CD4-positive, alpha-beta T cell (primary cell): ENCODE measurements around the gene MOGAT1. TPM values are rescaled to one million over a fixed set of nuclear protein-coding genes. Genes with fewer than 3 reads are reported as not detected.

Experiments used
- ATAC-seq: fragments of 200-7000 bp; cut with Tn5 transposase; one replicate; pipeline ENCODE4 v1.10.0; 2022; ENCODE audit warnings: mild to moderate bottlenecking; ENCODE audit not compliant: poor library complexity
- CTCF ChIA-PET: fragments of 350-600 bp; sonication (Branson Sonifier 250); formaldehyde crosslinking; loops from one replicate; lab custom pipeline; 2021; ENCODE audit warnings: antibody characterized with exemption, inconsistent platforms; lab: Charles Lee
- POLR2A ChIA-PET: fragments of 350-600 bp; sonication (Branson Sonifier 250); formaldehyde crosslinking; loops from one replicate; lab custom pipeline; 2021; ENCODE audit warnings: antibody characterized with exemption, inconsistent platforms; lab: Charles Lee
- DNase-seq, 14 experiments: peaks; one replicate each; pipeline ENCODE4 v3.0.0-alpha.2; 2013 to 2020; ENCODE audit warnings: mixed read lengths in 2 of 14
- H3K27ac ChIP-seq, 2 donors: one replicate each; pipeline versions ENCODE4 v1.5.1 to v1.7.0; 2013; ENCODE audit warnings: low read length in 2 of 2, low read depth in 1 of 2, mild to moderate bottlenecking in 1 of 2
- H3K27me3 ChIP-seq, 2 experiments: 1 replicate in 1 of 2; 2 replicates in 1 of 2; pipeline versions ENCODE4 v1.6.1 to v1.7.0; 2013; ENCODE audit warnings: low read length in 2 of 2, control low read depth in 1 of 2, mild to moderate bottlenecking in 1 of 2, moderate library complexity in 1 of 2; ENCODE audit not compliant: insufficient read depth in 2 of 2, control insufficient read depth in 1 of 2
- H3K36me3 ChIP-seq: one replicate; pipeline ENCODE4 v1.6.1; 2013; ENCODE audit warnings: low read length, control low read depth; ENCODE audit not compliant: insufficient read depth
- H3K4me1 ChIP-seq: one replicate; pipeline ENCODE4 v1.6.1; 2013; ENCODE audit warnings: low read length, control low read depth; ENCODE audit not compliant: insufficient read depth
- H3K4me3 ChIP-seq: one replicate; pipeline ENCODE4 v1.5.1; 2013; ENCODE audit warnings: mild to moderate bottlenecking, low read length, moderate library complexity
- H3K9me3 ChIP-seq, 2 experiments: 1 replicate in 1 of 2; 2 replicates in 1 of 2; pipeline versions ENCODE4 v1.6.1 to v1.7.0; 2013; ENCODE audit warnings: low read length in 2 of 2, mild to moderate bottlenecking in 2 of 2, control low read depth in 1 of 2, moderate library complexity in 1 of 2; ENCODE audit not compliant: control insufficient read depth in 1 of 2, insufficient read depth in 1 of 2
- H3K27ac Mint-ChIP-seq: one replicate; pipeline ENCODE4 v1.8.0; 2020; ENCODE audit warnings: mixed read lengths
- H3K27me3 Mint-ChIP-seq: one replicate; pipeline ENCODE4 v1.8.0; 2021; ENCODE audit warnings: mixed read lengths
- H3K36me3 Mint-ChIP-seq: one replicate; pipeline ENCODE4 v1.8.0; 2021; ENCODE audit warnings: low read depth, mixed read lengths
- H3K4me1 Mint-ChIP-seq: one replicate; pipeline ENCODE4 v1.8.0; 2021; ENCODE audit warnings: low read depth, mixed read lengths
- H3K4me3 Mint-ChIP-seq: one replicate; pipeline ENCODE4 v1.8.0; 2020; ENCODE audit warnings: mild to moderate bottlenecking, mixed read lengths
- H3K9me3 Mint-ChIP-seq: one replicate; pipeline ENCODE4 v1.8.0; 2020; ENCODE audit warnings: mixed read lengths
- intact Hi-C, 2 experiments: fragments of 100-400 bp; cut with DNase I in 1 of 2; cut with micrococcal nuclease in 1 of 2; formaldehyde crosslinking; loops; one replicate each; pipeline versions ENCODE4 v1.15.1 to v1.9.0; 2023 to 2025; cut with DNase I, micrococcal nuclease
- total RNA-seq, 174 experiments: library from RNA in 2 of 174; stranded (reverse) in 2 of 174; gene quantifications; one replicate each; pipeline ENCODE4 v1.2.3 and lab custom pipeline; 2021 to 2026
- TF ChIP-seq, protein P1 (sequence below): fragments of 200-600 bp; IDR thresholded peaks from one replicate; pipeline ENCODE4 v1.8.0; 2022; ENCODE audit warnings: antibody characterized with exemption, mild to moderate bottlenecking

Gene MOGAT1
- total RNA-seq, 2 experiments from 2014 or later: not detected

DNA sequence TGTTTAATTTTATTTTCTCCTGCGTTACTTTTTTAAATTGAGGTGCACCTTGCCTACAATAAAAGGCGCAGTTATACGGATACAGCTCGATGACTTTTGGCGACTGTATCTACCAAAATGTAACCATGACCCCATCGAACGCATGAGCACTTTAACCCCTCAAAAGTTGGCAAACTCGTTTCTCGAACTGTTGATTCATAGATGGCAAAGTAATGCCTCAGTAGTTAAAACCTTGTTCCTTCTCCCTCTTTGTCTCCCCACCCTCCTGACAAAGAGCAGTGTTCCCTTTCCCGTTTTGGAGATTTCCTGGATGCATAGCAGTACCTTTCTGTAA, 577 bp downstream of the MOGAT1 start:
- H3K27me3 Mint-ChIP-seq: peaks cover 66% of the 10 kb centered on the region
- H3K27ac Mint-ChIP-seq: no peak overlapping the region
- CTCF ChIA-PET: no interaction called here
- no peak for ATAC-seq
- no peaks in the 10 kb centered on the region for H3K9me3 Mint-ChIP-seq
- peaks cover 13% of the 10 kb centered on the region for H3K4me1 Mint-ChIP-seq
- DNase-seq: no peak
- Histone ChIP-seq H3K4me1 (peaks cover 9% of the 10 kb centered on the region), H3K9me3 (no peaks in the 10 kb centered on the region), H3K27ac (no peak overlapping the region), H3K4me3 (peak overlapping the region; percentile 15), H3K36me3 (no peaks in the 10 kb centered on the region), H3K27me3 (peaks cover 24 to 40% of the 10 kb centered on the region in 2 experiments)
- TF ChIP-seq, protein P1, sequence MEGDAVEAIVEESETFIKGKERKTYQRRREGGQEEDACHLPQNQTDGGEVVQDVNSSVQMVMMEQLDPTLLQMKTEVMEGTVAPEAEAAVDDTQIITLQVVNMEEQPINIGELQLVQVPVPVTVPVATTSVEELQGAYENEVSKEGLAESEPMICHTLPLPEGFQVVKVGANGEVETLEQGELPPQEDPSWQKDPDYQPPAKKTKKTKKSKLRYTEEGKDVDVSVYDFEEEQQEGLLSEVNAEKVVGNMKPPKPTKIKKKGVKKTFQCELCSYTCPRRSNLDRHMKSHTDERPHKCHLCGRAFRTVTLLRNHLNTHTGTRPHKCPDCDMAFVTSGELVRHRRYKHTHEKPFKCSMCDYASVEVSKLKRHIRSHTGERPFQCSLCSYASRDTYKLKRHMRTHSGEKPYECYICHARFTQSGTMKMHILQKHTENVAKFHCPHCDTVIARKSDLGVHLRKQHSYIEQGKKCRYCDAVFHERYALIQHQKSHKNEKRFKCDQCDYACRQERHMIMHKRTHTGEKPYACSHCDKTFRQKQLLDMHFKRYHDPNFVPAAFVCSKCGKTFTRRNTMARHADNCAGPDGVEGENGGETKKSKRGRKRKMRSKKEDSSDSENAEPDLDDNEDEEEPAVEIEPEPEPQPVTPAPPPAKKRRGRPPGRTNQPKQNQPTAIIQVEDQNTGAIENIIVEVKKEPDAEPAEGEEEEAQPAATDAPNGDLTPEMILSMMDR: no peak
- no peaks in the 10 kb centered on the region for H3K36me3 Mint-ChIP-seq
- no peak overlapping the region for H3K4me3 Mint-ChIP-seq
- intact Hi-C loops: no loop called here
- POLR2A ChIA-PET: no interaction called here

GRCh38 chr2:222673273-222673672, 1.8 kb downstream of the MOGAT1 start:
- peaks cover 70% of the 10 kb centered on the region for H3K27me3 Mint-ChIP-seq

GRCh38 chr2:222673883-222674282, 2.4 kb downstream of the MOGAT1 start:
- H3K27ac Mint-ChIP-seq: no peak overlapping the region

More at GRCh38 chr2:222673273-222673672, 1.8 kb downstream of the MOGAT1 start:
- DNase-seq: no peak
- Mint-ChIP-seq H3K4me1 (peaks cover 13% of the 10 kb centered on the region), H3K4me3 (no peak overlapping the region), H3K9me3 (no peaks in the 10 kb centered on the region), H3K36me3 (no peaks in the 10 kb centered on the region), H3K27ac (no peak overlapping the region)
- H3K4me3 ChIP-seq: no peak overlapping the region
- H3K4me1 ChIP-seq: peaks cover 9% of the 10 kb centered on the region
- POLR2A ChIA-PET: no interaction called here
- H3K9me3 ChIP-seq: no peaks in the 10 kb centered on the region
- CTCF ChIA-PET: no interaction called here
- H3K27ac ChIP-seq: no peak overlapping the region
- no peaks in the 10 kb centered on the region for H3K36me3 ChIP-seq
- no peak for ATAC-seq
- TF ChIP-seq, protein P1: no peak
- intact Hi-C loops: no loop called here
- peaks cover 27 to 40% of the 10 kb centered on the region in 2 experiments for H3K27me3 ChIP-seq

More at GRCh38 chr2:222673883-222674282, 2.4 kb downstream of the MOGAT1 start:
- no peaks in the 10 kb centered on the region for H3K36me3 ChIP-seq
- POLR2A ChIA-PET: no interaction called here
- no peak overlapping the region for H3K27ac ChIP-seq
- H3K4me3 ChIP-seq: no peak overlapping the region
- intact Hi-C loops: no loop called here
- Mint-ChIP-seq H3K4me1 (peaks cover 13% of the 10 kb centered on the region), H3K9me3 (no peaks in the 10 kb centered on the region), H3K36me3 (no peaks in the 10 kb centered on the region), H3K4me3 (no peak overlapping the region), H3K27me3 (peaks cover 72% of the 10 kb centered on the region)
- ATAC-seq: no peak
- DNase-seq: no peak
- CTCF ChIA-PET: no interaction called here
- H3K27me3 ChIP-seq: peaks cover 27 to 40% of the 10 kb centered on the region in 2 experiments
- peaks cover 9% of the 10 kb centered on the region for H3K4me1 ChIP-seq
- TF ChIP-seq, protein P1: no peak
- no peaks in the 10 kb centered on the region for H3K9me3 ChIP-seq
